IPS-20b (cell line): Measurements from ENCODE around the gene PCAT6.

ENCODE experiments used
- H3K27ac ChIP-seq: one replicate; pipeline ENCODE4 v1.5.1; 2013; ENCODE audit warnings: low read length
- H3K27me3 ChIP-seq: 2 replicates; pipeline ENCODE4 v1.6.1; 2013; ENCODE audit warnings: mild to moderate bottlenecking, low read length, inconsistent platforms; ENCODE audit not compliant: insufficient read depth
- H3K36me3 ChIP-seq: 2 replicates; pipeline ENCODE4 v1.6.1; 2013; ENCODE audit warnings: low read depth, mild to moderate bottlenecking, inconsistent platforms, low read length, moderate library complexity; ENCODE audit not compliant: insufficient read depth
- H3K4me1 ChIP-seq: 2 replicates; pipeline ENCODE4 v1.6.1; 2013; ENCODE audit warnings: mild to moderate bottlenecking, control low read depth, inconsistent platforms, low read length, moderate library complexity; ENCODE audit not compliant: insufficient read depth
- H3K4me3 ChIP-seq: 2 replicates; pipeline ENCODE4 v1.5.1; 2013; ENCODE audit warnings: mild to moderate bottlenecking, low read length, inconsistent platforms
- H3K9ac ChIP-seq: 2 replicates; pipeline ENCODE4 v1.6.1; 2013; ENCODE audit warnings: low read depth, mild to moderate bottlenecking, inconsistent platforms, low read length, moderate library complexity
- H3K9me3 ChIP-seq: 2 replicates; pipeline ENCODE4 v1.6.1; 2013; ENCODE audit warnings: mild to moderate bottlenecking, low read depth, low read length, inconsistent platforms; ENCODE audit not compliant: insufficient read depth

The PCAT6 gene

DNA sequence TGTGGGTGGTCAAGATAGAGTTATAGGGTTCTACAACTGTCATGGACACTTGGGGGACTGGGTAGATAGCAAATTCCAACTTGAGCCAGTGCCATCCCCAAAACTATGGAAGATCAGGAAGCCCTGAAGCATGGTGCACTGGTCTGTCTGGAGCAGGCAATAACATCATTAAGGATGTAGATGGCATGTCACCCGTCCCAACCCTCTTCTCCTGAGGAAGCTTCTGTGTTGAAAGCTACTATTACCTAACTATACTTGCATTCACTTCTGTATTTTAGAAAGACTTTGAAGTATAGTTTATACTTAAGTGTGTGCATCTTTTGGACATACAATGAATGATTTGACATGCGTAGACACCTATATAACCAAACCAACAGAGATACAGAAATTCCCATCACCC is 45.3 kb downstream of the PCAT6 start:
- Histone ChIP-seq H3K36me3 (peaks cover 65% of the 10 kb centered on the region), H3K4me1 (peaks cover 2% of the 10 kb centered on the region; the same call in 1 of the 2 replicates), H3K9ac (no peak overlapping the region), H3K27ac (no peak overlapping the region), H3K4me3 (no peak overlapping the region), H3K9me3 (no peaks in the 10 kb centered on the region), H3K27me3 (no peaks in the 10 kb centered on the region)

DNA sequence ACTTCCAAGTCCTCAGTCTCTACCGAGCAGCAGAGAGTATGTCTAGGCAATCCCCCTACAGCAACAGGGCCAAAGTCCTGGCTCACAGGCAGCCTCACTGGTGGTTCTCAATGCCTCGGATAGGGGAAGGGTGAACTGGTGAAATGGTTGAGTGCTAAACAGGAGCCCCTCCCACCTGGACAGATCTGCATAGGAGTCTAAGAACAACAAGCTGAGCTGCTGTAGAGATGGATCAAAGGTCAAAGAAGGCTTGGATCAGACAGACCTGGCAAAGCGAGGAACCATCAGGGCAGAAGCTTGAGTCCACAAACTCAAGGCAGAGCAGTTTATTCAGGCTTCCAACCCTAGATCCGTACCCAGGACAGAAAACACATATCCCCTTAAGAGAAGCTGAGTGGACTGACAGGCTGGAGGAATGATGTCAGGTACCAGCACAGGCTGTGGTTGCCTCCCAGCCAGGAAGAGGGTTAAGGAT is 46.4 kb downstream of the PCAT6 start:
- Histone ChIP-seq H3K27ac (no peak overlapping the region), H3K27me3 (no peaks in the 10 kb centered on the region), H3K9me3 (no peaks in the 10 kb centered on the region), H3K4me3 (no peak overlapping the region), H3K36me3 (peaks cover 56% of the 10 kb centered on the region), H3K4me1 (peaks cover 2% of the 10 kb centered on the region; the same call in 1 of the 2 replicates), H3K9ac (no peak overlapping the region)

DNA sequence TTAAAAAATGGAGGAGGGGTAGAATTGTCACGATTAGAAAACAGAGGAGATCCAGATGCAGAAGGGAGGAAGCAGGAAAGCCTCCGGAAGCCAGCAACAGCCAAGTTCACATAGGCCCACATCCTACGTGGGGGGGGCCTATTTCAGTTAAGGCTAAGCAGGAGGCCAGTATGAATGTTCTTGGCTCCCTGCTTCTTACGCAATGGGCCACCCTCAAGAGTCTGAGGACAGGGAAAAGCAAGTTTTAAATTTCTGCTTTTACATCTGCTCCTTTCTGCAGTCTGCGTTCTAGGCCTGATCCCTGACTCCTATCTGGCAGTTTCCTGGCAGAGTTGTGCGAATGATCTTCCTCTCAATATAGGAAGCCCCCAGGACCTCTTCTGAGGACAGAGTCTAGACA is 47.6 kb downstream of the PCAT6 start:
- H3K4me3 ChIP-seq: no peak overlapping the region
- no peak overlapping the region for H3K27ac ChIP-seq
- peaks cover 47% of the 10 kb centered on the region for H3K36me3 ChIP-seq
- H3K9me3 ChIP-seq: no peaks in the 10 kb centered on the region
- no peaks in the 10 kb centered on the region for H3K27me3 ChIP-seq
- H3K9ac ChIP-seq: no peak overlapping the region
- peaks cover 2% of the 10 kb centered on the region for H3K4me1 ChIP-seq

DNA sequence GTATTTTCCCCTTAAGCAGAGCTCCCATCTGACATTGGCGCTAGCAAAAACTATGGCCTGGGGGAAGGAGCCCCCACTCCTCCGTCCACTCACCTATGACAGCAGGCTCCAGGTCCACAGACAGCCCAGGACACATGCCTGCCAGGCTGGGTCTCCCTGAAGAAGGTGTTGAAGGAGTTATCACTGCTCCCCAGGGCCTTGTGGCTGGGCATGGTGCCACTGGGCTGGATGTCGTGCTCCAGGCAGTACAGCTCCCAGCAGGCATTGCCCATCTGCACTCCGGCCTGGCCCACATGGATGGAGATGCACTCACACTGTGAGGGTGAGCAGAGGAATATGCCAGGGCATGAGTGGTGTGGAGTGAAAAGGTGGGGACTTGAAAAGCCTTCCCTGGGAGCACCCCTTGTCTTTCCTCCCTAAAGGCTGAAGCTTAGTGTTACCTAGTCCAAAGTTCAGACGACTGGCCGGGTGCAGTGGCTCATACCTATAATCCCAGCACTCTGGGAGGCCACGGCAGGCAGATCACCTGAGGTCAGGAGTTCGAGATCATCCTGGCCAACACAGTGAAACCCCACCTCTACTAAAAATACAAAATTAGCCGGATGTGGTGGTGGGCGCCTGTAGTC is 48.1 kb downstream of the PCAT6 start:
- no peak overlapping the region for H3K9ac ChIP-seq
- H3K27ac ChIP-seq: no peak overlapping the region
- H3K9me3 ChIP-seq: no peaks in the 10 kb centered on the region
- peaks cover 47% of the 10 kb centered on the region for H3K36me3 ChIP-seq
- peaks cover 2% of the 10 kb centered on the region for H3K4me1 ChIP-seq
- H3K27me3 ChIP-seq: no peaks in the 10 kb centered on the region
- no peak overlapping the region for H3K4me3 ChIP-seq

DNA sequence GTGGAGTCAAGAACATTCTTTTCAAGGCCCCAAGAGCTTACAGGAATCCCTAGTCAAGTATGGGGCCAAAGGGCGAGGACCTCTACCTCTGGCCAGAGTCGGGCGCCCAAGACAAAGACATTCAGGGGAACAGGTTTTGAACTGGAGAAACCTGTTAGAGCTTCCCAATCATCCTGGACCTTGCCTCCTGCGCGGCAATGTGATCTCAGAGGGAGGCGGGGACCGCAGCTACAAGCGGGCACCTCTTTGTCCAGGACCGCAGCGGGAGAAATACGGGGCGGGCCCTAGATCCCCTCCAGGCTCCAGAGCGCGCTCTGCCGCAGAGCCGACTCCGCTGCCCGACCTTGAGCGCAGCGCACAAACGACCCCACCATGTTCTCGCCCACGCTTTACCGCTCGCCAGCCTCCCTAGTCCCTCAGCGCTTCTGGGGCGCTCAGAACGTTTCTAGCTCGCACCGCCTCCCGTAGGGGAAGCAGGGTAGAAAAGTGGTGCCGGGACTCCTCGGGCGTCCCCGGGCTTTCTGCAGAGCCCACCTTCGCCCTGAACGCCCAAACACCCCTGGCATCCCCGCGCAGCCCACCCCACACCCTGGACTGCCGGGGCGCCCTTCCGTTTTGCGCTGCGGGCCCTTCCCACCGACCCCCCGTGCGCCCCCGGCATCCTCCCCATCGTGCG is 50.1 kb downstream of the PCAT6 start:
- peak overlapping the region; percentile 48 for H3K27ac ChIP-seq
- no peaks in the 10 kb centered on the region for H3K27me3 ChIP-seq
- H3K4me3 ChIP-seq: peak overlapping the region; percentile 94
- H3K9ac ChIP-seq: peak overlapping the region; percentile 93
- peaks cover 32% of the 10 kb centered on the region for H3K36me3 ChIP-seq
- no peaks in the 10 kb centered on the region for H3K9me3 ChIP-seq
- H3K4me1 ChIP-seq: peaks cover 2% of the 10 kb centered on the region
